Neuronal stem cell (in vitro differentiated cells): Measurements from ENCODE around the gene N4BP3.
A peak's percentile ranks its signal among the peaks of the same experiment; 100 is the strongest.

Source experiments
- DNase-seq: peaks from one replicate; pipeline ENCODE4 v3.0.0-alpha.2; 2013; ENCODE audit warnings: low spot score
- H2AFZ ChIP-seq: one replicate; pipeline ENCODE4 v1.6.1; 2013; ENCODE audit warnings: mild to moderate bottlenecking, low read length, inconsistent platforms
- H2AK5ac ChIP-seq: 2 replicates; pipeline ENCODE4 v1.6.1; 2013; ENCODE audit warnings: low read depth, mild to moderate bottlenecking, inconsistent platforms, low read length, moderate library complexity, mixed read lengths
- H2BK120ac ChIP-seq: 2 replicates; pipeline ENCODE4 v1.6.1; 2013; ENCODE audit warnings: low read depth, mild to moderate bottlenecking, inconsistent platforms, low read length, moderate library complexity, mixed read lengths
- H2BK12ac ChIP-seq: one replicate; pipeline ENCODE4 v1.6.1; 2013; ENCODE audit warnings: low read length, inconsistent platforms
- H2BK15ac ChIP-seq: 2 replicates; pipeline ENCODE4 v1.6.1; 2013; ENCODE audit warnings: mild to moderate bottlenecking, low read length, inconsistent platforms, mixed read lengths
- H2BK5ac ChIP-seq: one replicate; pipeline ENCODE4 v1.6.1; 2013; ENCODE audit warnings: inconsistent platforms, mild to moderate bottlenecking, low read length, moderate library complexity
- H3K14ac ChIP-seq: one replicate; pipeline ENCODE4 v1.6.1; 2013; ENCODE audit warnings: low read length, inconsistent platforms
- H3K18ac ChIP-seq: 2 replicates; pipeline ENCODE4 v1.6.1; 2013; ENCODE audit warnings: low read length, inconsistent platforms
- H3K23ac ChIP-seq: 2 replicates; pipeline ENCODE4 v1.6.1; 2013; ENCODE audit warnings: low read depth, mild to moderate bottlenecking, mixed read lengths, low read length, inconsistent platforms; ENCODE audit not compliant: poor library complexity
- H3K27ac ChIP-seq: replicated peaks from 3 replicates; pipeline ENCODE4 v1.5.1; 2013; ENCODE audit warnings: low read length, inconsistent platforms
- H3K27me3 ChIP-seq, 3 experiments: 2 replicates each; pipeline ENCODE4 v1.6.1; 2013; ENCODE audit warnings: low read length in 3 of 3, mild to moderate bottlenecking in 2 of 3, inconsistent platforms in 1 of 3, low read depth in 1 of 3, mixed read lengths in 1 of 3, moderate library complexity in 1 of 3; ENCODE audit not compliant: control insufficient read depth in 3 of 3, insufficient read depth in 3 of 3
- H3K36me3 ChIP-seq, 2 donors: replicated peaks in 1 of 2; 2 replicates each; pipeline ENCODE4 v1.6.1; 2013; ENCODE audit warnings: low read length in 2 of 2; ENCODE audit not compliant: control insufficient read depth in 2 of 2, insufficient read depth in 2 of 2
- H3K4ac ChIP-seq: 2 replicates; pipeline ENCODE4 v1.6.1; 2013; ENCODE audit warnings: inconsistent platforms, mild to moderate bottlenecking, low read length, moderate library complexity
- H3K4me1 ChIP-seq, 2 donors: 1 replicate in 1 of 2; 2 replicates in 1 of 2; pipeline ENCODE4 v1.6.1; 2013; ENCODE audit warnings: low read length in 2 of 2, low read depth in 1 of 2; ENCODE audit not compliant: control insufficient read depth in 2 of 2, insufficient read depth in 1 of 2
- H3K4me2 ChIP-seq: one replicate; pipeline ENCODE4 v1.6.1; 2013; ENCODE audit warnings: mild to moderate bottlenecking, low read length, inconsistent platforms; ENCODE audit not compliant: insufficient read depth, poor library complexity, severe bottlenecking
- H3K4me3 ChIP-seq, 2 donors: 2 replicates each; pipeline ENCODE4 v1.5.1; 2013; ENCODE audit warnings: low read length in 2 of 2, mild to moderate bottlenecking in 2 of 2, inconsistent platforms in 1 of 2, moderate library complexity in 1 of 2
- H3K79me1 ChIP-seq: one replicate; pipeline ENCODE4 v1.6.1; 2013; ENCODE audit warnings: low read depth, mild to moderate bottlenecking, inconsistent platforms, low read length, moderate library complexity
- H3K9ac ChIP-seq: one replicate; pipeline ENCODE4 v1.6.1; 2013; ENCODE audit warnings: mild to moderate bottlenecking, low read depth, low read length, inconsistent platforms; ENCODE audit not compliant: poor library complexity
- H3K9me3 ChIP-seq, 2 donors: replicated peaks in 1 of 2; 2 replicates each; pipeline versions ENCODE3 to v1.6.1; 2013; ENCODE audit warnings: low read length in 2 of 2, mild to moderate bottlenecking in 2 of 2, inconsistent platforms in 1 of 2, low read depth in 1 of 2, mixed read lengths in 1 of 2, moderate library complexity in 1 of 2; ENCODE audit not compliant: control insufficient read depth in 2 of 2, insufficient read depth in 1 of 2
- H4K8ac ChIP-seq: one replicate; pipeline ENCODE4 v1.6.1; 2013; ENCODE audit warnings: low read depth, mild to moderate bottlenecking, inconsistent platforms, low read length, moderate library complexity
- H4K91ac ChIP-seq: one replicate; pipeline ENCODE4 v1.6.1; 2013; ENCODE audit warnings: low read length, low read depth, mild to moderate bottlenecking, inconsistent platforms; ENCODE audit not compliant: poor library complexity
- WGBS, 2 donors: extraction: QIAGEN DNeasy Blood & Tissue Kit; methylation state at CpG; one replicate each; pipeline ENCODE4 v1.1.7; 2013; ENCODE audit warnings: missing lambda C conversion rate in 2 of 2, mixed read lengths in 1 of 2; ENCODE audit not compliant: insufficient read length in 2 of 2, insufficient replicate concordance in 1 of 2; ENCODE audit errors: extremely low coverage in 2 of 2; 5-methylcytosine and 5-hydroxymethylcytosine counted together

N4BP3 gene

GRCh38 chr5:178114325-178115135 lies 1.2 kb downstream of the N4BP3 start:
- Histone ChIP-seq H3K14ac (peak overlapping the region; percentile 79), H2BK5ac (peak overlapping the region; percentile 35), H3K9me3 (peaks cover 2 to 7% of the 10 kb centered on the region in 2 donors), H3K36me3 (no peaks in the 10 kb centered on the region), H2BK12ac (peak overlapping the region; percentile 91), H3K27me3 (no peaks in the 10 kb centered on the region), H4K91ac (peak overlapping the region; percentile 38), H2BK15ac (peak overlapping the region; percentile 96), H3K9ac (peak overlapping the region; percentile 81), H2BK120ac (peak overlapping the region; percentile 77), H3K4me2 (peak overlapping the region; percentile 85), H3K23ac (peak overlapping the region; percentile 46), H2AK5ac (peak overlapping the region; percentile 85), H2AFZ (peak overlapping the region; percentile 97), H3K18ac (peak overlapping the region; percentile 96), H3K27ac (peak overlapping the region; percentile 20), H3K4me1 (peaks cover 24 to 36% of the 10 kb centered on the region in 2 donors), H4K8ac (no peak overlapping the region), H3K79me1 (peaks cover 2% of the 10 kb centered on the region), H3K4me3 (peak overlapping the region; percentile 87 to 90), H3K4ac (peak overlapping the region; percentile 47)
- DNase-seq = peak; percentile 40
- no CpG with 5 or more reads among the region's 28 CpGs for WGBS, 2 donors

- no peak overlapping the region for H3K4ac ChIP-seq
- H3K18ac ChIP-seq = peak overlapping the region; percentile 86
- H2BK15ac ChIP-seq = peak overlapping the region; percentile 11
- peaks cover 2% of the 10 kb centered on the region for H3K79me1 ChIP-seq
- no peak overlapping the region for H3K23ac ChIP-seq
- peak overlapping the region; percentile 73 for H2AFZ ChIP-seq
- H3K9ac ChIP-seq = peak overlapping the region; percentile 75
- H3K4me3 ChIP-seq = peak overlapping the region; percentile 17 to 90
- H3K14ac ChIP-seq = peak overlapping the region; percentile 12
- peak overlapping the region; percentile 60 for H4K91ac ChIP-seq
- peak overlapping the region; percentile 85 for H3K4me2 ChIP-seq
- peak; percentile 77 for DNase-seq
- peaks cover 24 to 36% of the 10 kb centered on the region in 2 donors for H3K4me1 ChIP-seq
- H3K27me3 ChIP-seq = no peaks in the 10 kb centered on the region
- peak overlapping the region; percentile 76 for H2BK120ac ChIP-seq
- H2BK12ac ChIP-seq = peak overlapping the region; percentile 48
- H3K36me3 ChIP-seq = peaks cover 0 to under 1% of the 10 kb centered on the region in 2 donors
- H3K9me3 ChIP-seq = peaks cover 2 to 7% of the 10 kb centered on the region in 2 donors
- H4K8ac ChIP-seq = peak overlapping the region; percentile 70
- no CpG with 5 or more reads among the region's 12 CpGs for WGBS, 2 donors
- peak overlapping the region; percentile 94 for H3K27ac ChIP-seq
- H2BK5ac ChIP-seq = peak overlapping the region; percentile 89
- H2AK5ac ChIP-seq = peak overlapping the region; percentile 85
Measured at GRCh38 chr5:178115136-178115813, 1.9 kb downstream of the N4BP3 start.

DNA sequence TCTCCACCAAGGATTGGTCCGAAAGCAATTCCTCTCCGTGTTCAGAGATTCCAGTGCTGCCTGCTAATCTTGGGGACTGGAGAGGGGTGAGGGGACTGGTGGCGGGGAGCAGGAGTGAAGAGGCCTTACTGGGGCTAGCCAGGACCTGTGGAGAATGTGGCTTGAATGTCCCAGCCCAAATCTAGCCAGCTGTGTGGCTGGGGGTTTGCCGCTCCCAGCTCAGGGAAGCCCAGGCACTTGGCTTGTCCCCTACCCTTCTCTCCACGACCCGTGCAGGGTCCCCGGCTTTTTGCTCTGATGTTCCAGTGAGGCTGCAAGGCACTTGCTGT lies 2.4 kb downstream of the N4BP3 start:
- peak overlapping the region; percentile 17 to 90 for H3K4me3 ChIP-seq
- H3K27ac ChIP-seq = peak overlapping the region; percentile 94
- H2BK15ac ChIP-seq = peak overlapping the region; percentile 11

More for the DNA sequence above, 2.4 kb downstream of the N4BP3 start:
- Histone ChIP-seq H3K9ac (peak overlapping the region; percentile 75), H3K23ac (no peak overlapping the region), H2BK12ac (peak overlapping the region; percentile 48), H3K4ac (peak overlapping the region; percentile 5), H3K9me3 (peaks cover 2 to 7% of the 10 kb centered on the region in 2 donors), H3K4me2 (peak overlapping the region; percentile 85), H3K18ac (peak overlapping the region; percentile 86), H3K14ac (peak overlapping the region; percentile 12), H3K27me3 (no peaks in the 10 kb centered on the region), H3K79me1 (peaks cover 2% of the 10 kb centered on the region), H4K8ac (peak overlapping the region; percentile 70), H4K91ac (peak overlapping the region; percentile 60), H2AK5ac (peak overlapping the region; percentile 13), H2BK120ac (peak overlapping the region; percentile 76), H2BK5ac (peak overlapping the region; percentile 89), H2AFZ (peak overlapping the region; percentile 73), H3K4me1 (peaks cover 24 to 36% of the 10 kb centered on the region in 2 donors), H3K36me3 (peaks cover 0 to 5% of the 10 kb centered on the region in 2 donors)
- DNase-seq = peak; percentile 45
- no CpG with 5 or more reads among the region's 7 CpGs for whole genome bisulfite sequencing, 2 donors
